HepG2 (cell line): ENCODE measurements around the gene KIN. TPM values are rescaled to one million over a fixed set of nuclear protein-coding genes. Genes with fewer than 3 reads are reported as not detected.

Experiments
- AGO1 ChIP-seq: fragments of 200-400 bp; formaldehyde crosslinking; IDR thresholded peaks from 2 replicates; pipeline ENCODE4 v1.6.1; 2017; ENCODE audit warnings: mild to moderate bottlenecking, low read depth, low read length, moderate library complexity; ENCODE audit not compliant: poor library complexity, severe bottlenecking
- CHD4 ChIP-seq: fragments of 200-600 bp; sonication (generic); IDR thresholded peaks from 2 replicates; pipeline ENCODE4 v1.7.0; 2017; ENCODE audit warnings: mild to moderate bottlenecking, low read length, borderline replicate concordance
- FLYWCH1 ChIP-seq: sonication (generic); formaldehyde crosslinking; IDR thresholded peaks from 2 replicates; pipeline ENCODE4 v1.8.1; 2023; ENCODE audit warnings: mild to moderate bottlenecking, missing genetic modification reagents
- GABPB1 ChIP-seq: IDR thresholded peaks from 2 replicates; pipeline ENCODE4 v1.6.1; 2016; ENCODE audit warnings: mild to moderate bottlenecking, missing genetic modification reagents, moderate library complexity, missing compliant biosample characterization
- JDP2 ChIP-seq: sonication (generic); formaldehyde crosslinking; IDR thresholded peaks from 2 replicates; pipeline ENCODE4 v1.8.1; 2022; ENCODE audit warnings: missing genetic modification reagents, borderline replicate concordance
- MED1 ChIP-seq: sonication (generic); formaldehyde crosslinking; IDR thresholded peaks from 2 replicates; pipeline ENCODE4 v1.4.0; 2020; ENCODE audit warnings: missing genetic modification reagents
- MTA1 ChIP-seq: sonication (generic); formaldehyde crosslinking; IDR thresholded peaks from 2 replicates; pipeline ENCODE4 v1.4.0; 2020; ENCODE audit warnings: missing genetic modification reagents, mild to moderate bottlenecking, borderline replicate concordance
- MXI1 ChIP-seq: IDR thresholded peaks from 3 replicates; pipeline ENCODE4 v1.6.1; 2012; ENCODE audit warnings: low read depth, low read length, inconsistent platforms, borderline replicate concordance
- NCOA2 ChIP-seq: sonication (generic); formaldehyde crosslinking; IDR thresholded peaks from 2 replicates; pipeline ENCODE4 v1.8.0; 2022; ENCODE audit warnings: inconsistent platforms
- NFE2L2 ChIP-seq: fragments of 150-350 bp; IDR thresholded peaks from 2 replicates; pipeline ENCODE4 v1.6.1; 2014; ENCODE audit warnings: low read length
- NR2C2 ChIP-seq: sonication (generic); formaldehyde crosslinking; IDR thresholded peaks from 2 replicates; pipeline ENCODE4 v1.4.0; 2020; ENCODE audit warnings: missing genetic modification reagents, mild to moderate bottlenecking, moderate library complexity, borderline replicate concordance
- SP1 ChIP-seq, 2 experiments: fragments of 450-650 bp in 1 of 2; sonication (generic) in 1 of 2; formaldehyde crosslinking in 1 of 2; IDR thresholded peaks; 2 replicates each; pipeline versions ENCODE4 v1.4.0 to v1.6.1; 2016 to 2020; ENCODE audit warnings: missing genetic modification reagents in 1 of 2
- TOE1 ChIP-seq: sonication (generic); formaldehyde crosslinking; IDR thresholded peaks from 2 replicates; pipeline ENCODE4 v1.4.0; 2020; ENCODE audit warnings: mild to moderate bottlenecking, missing genetic modification reagents
- ZBTB8A ChIP-seq: sonication (generic); formaldehyde crosslinking; IDR thresholded peaks from 2 replicates; pipeline ENCODE4 v1.4.0; 2020; ENCODE audit warnings: mild to moderate bottlenecking, low read depth, missing genetic modification reagents, borderline replicate concordance
- ZNF460 ChIP-seq: sonication (generic); formaldehyde crosslinking; IDR thresholded peaks from 2 replicates; pipeline ENCODE4 v1.5.1; 2020; ENCODE audit warnings: missing genetic modification reagents, mild to moderate bottlenecking, borderline replicate concordance
- ZNF547 ChIP-seq: sonication (generic); formaldehyde crosslinking; IDR thresholded peaks from 2 replicates; pipeline ENCODE4 v1.5.1; 2020; ENCODE audit warnings: mild to moderate bottlenecking, missing genetic modification reagents
- ZNF557 ChIP-seq: sonication (generic); formaldehyde crosslinking; IDR thresholded peaks from 2 replicates; pipeline ENCODE4 v1.4.0; 2020; ENCODE audit warnings: missing genetic modification reagents
- ZNF746 ChIP-seq: sonication (generic); formaldehyde crosslinking; IDR thresholded peaks from 2 replicates; pipeline ENCODE4 v1.8.0; 2022; ENCODE audit warnings: mild to moderate bottlenecking, missing genetic modification reagents
- polyA plus RNA-seq, 8 experiments: library from polyadenylated mRNA; depleted of rRNA in 3 of 8; stranded (reverse) in 7 of 8; unstranded in 1 of 8; fragments of >200 nt; fragmentation: Illumina TruSeq in 4 of 8; extraction: Trizol in 4 of 8; gene quantifications; 2 replicates each; pipeline versions ENCODE4 v1.2.1 to v1.2.3, GENCODE V29; 2011 to 2016; ENCODE audit warnings: low read depth in 4 of 8, missing spikeins in 1 of 8, mixed read lengths in 1 of 8; ENCODE audit not compliant: insufficient read depth in 1 of 8
- total RNA-seq, 5 experiments: library from RNA; depleted of rRNA; stranded (reverse); fragments of >200 nt; fragmentation: Illumina TruSeq; extraction: Trizol; gene quantifications; 2 replicates each; pipeline ENCODE4 v1.2.3, GENCODE V29; 2016; ENCODE audit warnings: low read depth in 1 of 5
- TF ChIP-seq, protein P1 (sequence below): sonication (generic); formaldehyde crosslinking; IDR thresholded peaks from 2 replicates; pipeline ENCODE4 v1.4.0; 2020; ENCODE audit warnings: missing genetic modification reagents
- TF ChIP-seq, protein P2 (sequence below): sonication (generic); formaldehyde crosslinking; IDR thresholded peaks from 2 replicates; pipeline ENCODE4 v1.5.1; 2020; ENCODE audit warnings: missing genetic modification reagents, mild to moderate bottlenecking, borderline replicate concordance
- TF ChIP-seq, protein P3 (sequence below): sonication (generic); formaldehyde crosslinking; IDR thresholded peaks from 2 replicates; pipeline ENCODE4 v1.4.0; 2020; ENCODE audit warnings: mild to moderate bottlenecking, missing genetic modification reagents
- TF ChIP-seq, protein P4 (sequence below): IDR thresholded peaks from 2 replicates; pipeline ENCODE4 v1.6.1; 2016; ENCODE audit warnings: missing genetic modification reagents, missing compliant biosample characterization
- TF ChIP-seq, protein P5 (sequence below): sonication (generic); formaldehyde crosslinking; IDR thresholded peaks from 2 replicates; pipeline ENCODE4 v1.5.1; 2020; ENCODE audit warnings: missing genetic modification reagents, mild to moderate bottlenecking, borderline replicate concordance
- TF ChIP-seq, protein P6 (sequence below): sonication (generic); formaldehyde crosslinking; IDR thresholded peaks from 2 replicates; pipeline ENCODE4 v1.8.1; 2023; ENCODE audit warnings: mild to moderate bottlenecking, moderate library complexity, missing genetic modification reagents

KIN gene
- total and polyA plus RNA-seq, 2 of the 13 experiments (the other 11 are each of a cell fraction or from before 2014, with no cell fraction given), result 4.9 to 23.2 TPM

DNA sequence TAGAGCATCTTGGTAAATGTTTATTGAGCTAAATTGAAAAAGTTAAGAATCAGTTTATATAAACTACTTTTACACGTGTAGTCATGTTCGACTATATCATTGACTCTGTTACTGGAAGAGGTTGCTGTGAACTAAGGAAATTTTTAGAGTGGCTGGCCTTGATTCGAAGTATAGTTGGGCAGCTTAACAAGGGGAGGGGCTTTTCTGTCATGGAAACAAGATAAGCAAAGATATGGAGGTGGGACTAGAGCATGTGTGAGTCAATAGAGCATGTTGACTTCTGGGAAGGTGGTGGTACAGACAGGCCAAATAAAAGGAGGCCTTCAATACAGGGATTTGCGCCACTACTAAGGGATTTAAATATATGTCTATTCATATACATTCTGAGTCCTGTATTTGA, 7.8 kb upstream of the KIN start (continued):
- no peak for TF ChIP-seq TOE1
- TF ChIP-seq MED1 (CRISPR knock-in tag), result no peak
- TF ChIP-seq, protein P1, sequence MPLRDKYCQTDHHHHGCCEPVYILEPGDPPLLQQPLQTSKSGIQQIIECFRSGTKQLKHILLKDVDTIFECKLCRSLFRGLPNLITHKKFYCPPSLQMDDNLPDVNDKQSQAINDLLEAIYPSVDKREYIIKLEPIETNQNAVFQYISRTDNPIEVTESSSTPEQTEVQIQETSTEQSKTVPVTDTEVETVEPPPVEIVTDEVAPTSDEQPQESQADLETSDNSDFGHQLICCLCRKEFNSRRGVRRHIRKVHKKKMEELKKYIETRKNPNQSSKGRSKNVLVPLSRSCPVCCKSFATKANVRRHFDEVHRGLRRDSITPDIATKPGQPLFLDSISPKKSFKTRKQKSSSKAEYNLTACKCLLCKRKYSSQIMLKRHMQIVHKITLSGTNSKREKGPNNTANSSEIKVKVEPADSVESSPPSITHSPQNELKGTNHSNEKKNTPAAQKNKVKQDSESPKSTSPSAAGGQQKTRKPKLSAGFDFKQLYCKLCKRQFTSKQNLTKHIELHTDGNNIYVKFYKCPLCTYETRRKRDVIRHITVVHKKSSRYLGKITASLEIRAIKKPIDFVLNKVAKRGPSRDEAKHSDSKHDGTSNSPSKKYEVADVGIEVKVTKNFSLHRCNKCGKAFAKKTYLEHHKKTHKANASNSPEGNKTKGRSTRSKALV (CRISPR knock-in tag), result no peak
- no peak for TF ChIP-seq MTA1
- no peak for TF ChIP-seq ZBTB8A
- peak; percentile 60 for TF ChIP-seq NCOA2
- no peak for TF ChIP-seq NR2C2 (CRISPR knock-in tag)
- TF ChIP-seq CHD4, result no peak
- TF ChIP-seq, protein P2, sequence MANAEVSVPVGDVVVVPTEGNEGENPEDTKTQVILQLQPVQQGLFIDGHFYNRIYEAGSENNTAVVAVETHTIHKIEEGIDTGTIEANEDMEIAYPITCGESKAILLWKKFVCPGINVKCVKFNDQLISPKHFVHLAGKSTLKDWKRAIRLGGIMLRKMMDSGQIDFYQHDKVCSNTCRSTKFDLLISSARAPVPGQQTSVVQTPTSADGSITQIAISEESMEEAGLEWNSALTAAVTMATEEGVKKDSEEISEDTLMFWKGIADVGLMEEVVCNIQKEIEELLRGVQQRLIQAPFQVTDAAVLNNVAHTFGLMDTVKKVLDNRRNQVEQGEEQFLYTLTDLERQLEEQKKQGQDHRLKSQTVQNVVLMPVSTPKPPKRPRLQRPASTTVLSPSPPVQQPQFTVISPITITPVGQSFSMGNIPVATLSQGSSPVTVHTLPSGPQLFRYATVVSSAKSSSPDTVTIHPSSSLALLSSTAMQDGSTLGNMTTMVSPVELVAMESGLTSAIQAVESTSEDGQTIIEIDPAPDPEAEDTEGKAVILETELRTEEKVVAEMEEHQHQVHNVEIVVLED (CRISPR knock-in tag), result no peak
- TF ChIP-seq, protein P3, sequence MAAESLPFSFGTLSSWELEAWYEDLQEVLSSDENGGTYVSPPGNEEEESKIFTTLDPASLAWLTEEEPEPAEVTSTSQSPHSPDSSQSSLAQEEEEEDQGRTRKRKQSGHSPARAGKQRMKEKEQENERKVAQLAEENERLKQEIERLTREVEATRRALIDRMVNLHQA (CRISPR knock-in tag), result no peak
- TF ChIP-seq JDP2 (CRISPR knock-in tag), result no peak
- TF ChIP-seq ZNF547 (CRISPR knock-in tag), result no peak
- peak; percentile 57; the same call in 1 of the 3 replicates for TF ChIP-seq MXI1
- TF ChIP-seq ZNF557 (CRISPR knock-in tag), result no peak
- no peak for TF ChIP-seq ZNF460 (CRISPR knock-in tag)
- TF ChIP-seq AGO1, result no peak
- TF ChIP-seq SP1 (IDR thresholded peaks at IDR 0.05), result no peak
- TF ChIP-seq SP1 (CRISPR knock-in tag; IDR thresholded peaks at IDR 0.05), result no peak
- no peak for TF ChIP-seq FLYWCH1 (CRISPR knock-in tag)
- TF ChIP-seq, protein P4, sequence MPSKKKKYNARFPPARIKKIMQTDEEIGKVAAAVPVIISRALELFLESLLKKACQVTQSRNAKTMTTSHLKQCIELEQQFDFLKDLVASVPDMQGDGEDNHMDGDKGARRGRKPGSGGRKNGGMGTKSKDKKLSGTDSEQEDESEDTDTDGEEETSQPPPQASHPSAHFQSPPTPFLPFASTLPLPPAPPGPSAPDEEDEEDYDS (CRISPR knock-in tag), result no peak
- no peak for TF ChIP-seq ZNF746 (CRISPR knock-in tag)
- TF ChIP-seq NFE2L2, result no peak
- TF ChIP-seq, protein P5, sequence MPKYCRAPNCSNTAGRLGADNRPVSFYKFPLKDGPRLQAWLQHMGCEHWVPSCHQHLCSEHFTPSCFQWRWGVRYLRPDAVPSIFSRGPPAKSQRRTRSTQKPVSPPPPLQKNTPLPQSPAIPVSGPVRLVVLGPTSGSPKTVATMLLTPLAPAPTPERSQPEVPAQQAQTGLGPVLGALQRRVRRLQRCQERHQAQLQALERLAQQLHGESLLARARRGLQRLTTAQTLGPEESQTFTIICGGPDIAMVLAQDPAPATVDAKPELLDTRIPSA (CRISPR knock-in tag), result no peak
- TF ChIP-seq GABPB1 (CRISPR knock-in tag), result no peak
- TF ChIP-seq, protein P6, sequence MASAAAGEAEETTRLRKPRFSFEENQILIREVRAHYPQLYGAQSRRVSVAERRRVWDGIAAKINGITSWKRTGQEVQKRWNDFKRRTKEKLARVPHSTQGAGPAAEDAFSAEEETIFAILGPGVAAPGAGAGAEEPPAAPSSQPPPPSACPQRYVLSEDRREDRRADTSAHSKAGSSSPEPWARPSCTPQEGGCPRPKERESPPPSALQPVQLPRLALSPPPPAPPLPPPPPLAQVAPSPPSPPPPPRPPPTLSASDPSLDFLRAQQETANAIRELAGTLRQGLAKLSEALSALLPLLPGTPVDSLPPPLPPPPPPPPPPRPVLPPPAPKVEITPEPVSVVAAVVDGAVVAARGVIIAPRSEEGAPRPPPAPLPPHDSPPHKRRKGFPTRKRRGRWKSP (CRISPR knock-in tag), result no peak
